22Rv1 (cell line): ENCODE measurements around the gene RHBDD2.
A peak's percentile ranks its signal among the peaks of the same experiment; 100 is the strongest.
"Not testable (repeated sequence)": the region's sequence is repeated elsewhere in the genome, so short reads cannot be mapped to it uniquely, and the experiment has no call there.

ENCODE experiments used
- H3K27ac ChIP-seq: fragments of 450-650 bp; 2 replicates; pipeline ENCODE4 v1.5.1; 2017
- CTCF ChIP-seq: fragments of 450-650 bp; IDR thresholded peaks from 2 replicates; pipeline ENCODE4 v1.5.1; 2017; ENCODE audit warnings: mild to moderate bottlenecking
- ZFX ChIP-seq: fragments of 450-650 bp; IDR thresholded peaks from 2 replicates; pipeline ENCODE4 v1.6.1; 2017; ENCODE audit warnings: antibody characterized with exemption, borderline replicate concordance

The RHBDD2 gene

GRCh38 chr7:75878769-75879611 is at the start of gene RHBDD2:
Gene RHBDD2, plus strand, starts transcription at chr7:75879034. Its CDS starts 49 bp downstream, at chr7:75879083.
- TF ChIP-seq ZFX: no peak
- peak; percentile 6; the same call in 1 of the 2 replicates for TF ChIP-seq CTCF
- peak within 1 kb of the TSS; percentile 82 for H3K27ac ChIP-seq

GRCh38 chr7:75829656-75830055 is 49.2 kb upstream of the RHBDD2 start:
- H3K27ac ChIP-seq: not testable (repeated sequence)

GRCh38 chr7:75830978-75831377 is 47.9 kb upstream of the RHBDD2 start:
- no peak overlapping the region for H3K27ac ChIP-seq
- TF ChIP-seq ZFX (no peak), CTCF (no peak)

- H3K27ac ChIP-seq: not testable (repeated sequence)
These were observed 45.2 kb upstream of the RHBDD2 start for GRCh38 chr7:75833662-75834061.

GRCh38 chr7:75835688-75836285 is 43.0 kb upstream of the RHBDD2 start:
- H3K27ac ChIP-seq: no peak overlapping the region
- TF ChIP-seq ZFX (no peak), CTCF (no peak)

GRCh38 chr7:75836798-75837197 is 42.0 kb upstream of the RHBDD2 start:
- H3K27ac ChIP-seq: no peak overlapping the region
- TF ChIP-seq ZFX (no peak), CTCF (no peak)

- H3K27ac ChIP-seq: not testable (repeated sequence)
These were observed 40.4 kb upstream of the RHBDD2 start for GRCh38 chr7:75838281-75838930.

GRCh38 chr7:75840029-75840428 is 38.8 kb upstream of the RHBDD2 start:
- H3K27ac ChIP-seq: no peak overlapping the region
- TF ChIP-seq CTCF (no peak), ZFX (no peak)
